NCI-H345 (cell line): Measurements from ENCODE around the gene ARMC9.
"Not testable (repeated sequence)": the region's sequence is repeated elsewhere in the genome, so short reads cannot be mapped to it uniquely, and the experiment has no call there.

Experiments
- DNase-seq: peaks from one replicate; lab custom pipeline; 2025; lab: John Stamatoyannopoulos, UW

Gene ARMC9

DNA sequence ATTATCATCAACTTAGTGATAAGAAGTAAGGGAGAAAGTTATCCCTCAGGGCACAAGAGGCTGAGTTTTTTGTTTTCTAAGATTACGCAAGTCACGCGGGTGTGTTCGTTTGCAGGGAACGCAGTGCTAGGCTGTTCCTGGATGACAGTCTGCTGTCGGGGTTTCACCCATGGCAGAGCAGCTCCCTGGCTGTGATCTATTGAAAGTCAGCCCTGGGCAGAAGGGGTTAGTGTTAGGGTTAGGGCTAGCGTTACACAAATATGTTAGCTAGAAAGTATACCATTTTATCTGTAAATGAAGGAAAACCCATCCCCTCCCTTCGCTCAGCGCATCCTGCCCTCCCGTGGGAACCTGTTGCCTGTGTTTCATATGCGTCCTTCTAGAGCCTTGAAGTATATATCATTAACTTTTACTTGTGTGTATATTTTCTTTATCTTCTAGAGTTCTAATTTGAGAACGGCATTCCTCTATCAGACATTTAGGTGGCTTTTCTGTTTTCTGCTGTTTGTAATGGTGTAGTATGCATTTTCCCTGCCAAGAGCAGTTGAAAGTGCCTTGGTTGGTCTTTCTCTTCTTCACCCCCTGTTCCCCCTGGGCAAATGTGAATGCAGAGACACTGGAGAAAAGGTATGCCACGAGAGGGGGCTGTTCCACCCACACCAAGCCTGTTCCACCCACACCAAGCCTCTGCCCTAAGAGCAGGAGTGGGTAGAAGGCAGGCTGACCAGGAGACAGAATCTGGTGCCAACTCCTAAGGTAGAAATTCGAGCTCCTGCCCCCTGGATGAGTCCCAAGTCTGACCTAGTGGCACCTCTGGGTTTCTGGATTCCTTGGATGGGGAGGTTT is 47.0 kb downstream of the ARMC9 start:
- DNase-seq: no peak

GRCh38 chr2:231246171-231246842 is 47.9 kb downstream of the ARMC9 start:
- DNase-seq: no peak

DNA sequence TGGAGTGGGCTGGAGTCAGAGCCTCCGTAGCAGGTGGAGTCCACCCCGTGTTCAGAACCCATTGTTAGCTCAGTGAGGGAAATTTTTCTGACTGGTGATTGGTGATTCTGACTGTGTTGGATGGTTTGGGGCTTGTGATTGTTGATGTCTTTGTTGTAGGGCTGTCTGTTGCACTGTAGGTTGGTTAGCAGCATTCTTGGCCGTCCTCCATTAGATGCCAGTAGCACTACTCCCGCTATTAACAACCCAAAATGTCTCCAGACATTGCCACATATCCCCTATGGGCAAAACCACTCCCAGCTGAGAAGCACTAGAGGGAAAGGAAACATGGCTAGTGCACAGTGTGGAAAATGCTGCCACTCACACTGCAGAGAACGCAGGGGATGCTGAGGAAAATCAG is 51.7 kb downstream of the ARMC9 start:
- DNase-seq: no peak

GRCh38 chr2:231250698-231251097 is 52.3 kb downstream of the ARMC9 start:
- no peak for DNase-seq

GRCh38 chr2:231253292-231253691 is 54.9 kb downstream of the ARMC9 start:
- DNase-seq: not testable (repeated sequence)

- no peak for DNase-seq
Measured at GRCh38 chr2:231256494-231256893, 58.1 kb downstream of the ARMC9 start.

DNA sequence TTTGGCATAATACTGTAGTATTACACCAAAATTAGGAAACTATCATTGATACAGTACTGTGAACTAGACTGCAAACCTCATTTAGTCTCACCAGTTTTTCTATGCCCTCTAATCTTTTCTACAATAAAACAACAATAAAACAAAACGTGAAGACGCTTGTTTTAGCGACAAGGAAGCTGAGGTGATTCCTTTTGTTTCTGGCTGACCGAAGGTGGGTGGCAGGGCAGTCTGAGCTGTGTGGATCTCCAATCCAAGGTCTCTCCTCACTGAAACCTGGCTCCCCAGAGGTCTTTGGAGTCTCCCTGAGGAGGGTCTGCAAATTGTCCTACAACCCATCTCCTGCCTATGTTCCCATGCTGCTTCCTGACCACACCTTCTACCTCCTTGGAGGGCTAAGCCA is 59.3 kb downstream of the ARMC9 start:
- no peak for DNase-seq

DNA sequence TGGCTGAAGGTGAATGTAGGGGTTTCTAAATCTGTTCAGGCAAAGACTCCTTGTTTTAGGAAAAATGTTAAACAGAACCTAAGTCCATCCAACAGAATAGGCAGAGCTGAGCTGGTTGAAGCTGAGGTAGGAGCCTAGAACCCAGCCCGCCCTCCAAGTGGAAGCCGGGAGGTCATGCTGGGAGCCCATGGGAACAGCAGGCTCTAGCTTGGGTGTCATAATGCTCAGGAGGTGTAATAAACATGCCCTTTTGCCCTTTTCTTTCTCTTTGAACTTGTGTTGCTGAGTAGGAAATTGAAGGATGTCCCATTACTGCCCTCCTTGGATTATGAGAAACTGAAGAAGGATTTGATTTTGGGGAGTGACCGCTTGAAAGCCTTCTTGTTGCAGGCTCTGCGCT is 60.3 kb downstream of the ARMC9 start:
- DNase-seq: no peak

DNA sequence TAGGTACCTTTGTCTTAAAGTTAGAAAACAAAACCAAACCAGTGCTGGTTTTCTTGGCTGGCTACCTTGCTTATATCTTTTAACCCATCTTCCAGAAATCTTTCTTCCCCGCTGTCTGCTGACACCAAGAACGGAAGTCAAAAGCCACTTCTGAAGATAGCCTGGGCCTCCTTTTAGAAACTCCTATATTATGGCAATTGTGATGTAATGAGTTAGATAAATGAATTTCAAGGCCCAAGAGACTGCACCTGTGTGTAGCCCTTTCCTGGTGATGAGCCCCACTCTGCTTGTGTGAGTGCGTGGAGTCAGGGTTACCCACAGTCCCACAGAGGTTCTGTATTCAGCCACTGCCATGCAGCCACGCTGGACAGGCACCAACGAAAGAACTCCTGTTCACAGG is 60.7 kb downstream of the ARMC9 start:
- DNase-seq: no peak

DNA sequence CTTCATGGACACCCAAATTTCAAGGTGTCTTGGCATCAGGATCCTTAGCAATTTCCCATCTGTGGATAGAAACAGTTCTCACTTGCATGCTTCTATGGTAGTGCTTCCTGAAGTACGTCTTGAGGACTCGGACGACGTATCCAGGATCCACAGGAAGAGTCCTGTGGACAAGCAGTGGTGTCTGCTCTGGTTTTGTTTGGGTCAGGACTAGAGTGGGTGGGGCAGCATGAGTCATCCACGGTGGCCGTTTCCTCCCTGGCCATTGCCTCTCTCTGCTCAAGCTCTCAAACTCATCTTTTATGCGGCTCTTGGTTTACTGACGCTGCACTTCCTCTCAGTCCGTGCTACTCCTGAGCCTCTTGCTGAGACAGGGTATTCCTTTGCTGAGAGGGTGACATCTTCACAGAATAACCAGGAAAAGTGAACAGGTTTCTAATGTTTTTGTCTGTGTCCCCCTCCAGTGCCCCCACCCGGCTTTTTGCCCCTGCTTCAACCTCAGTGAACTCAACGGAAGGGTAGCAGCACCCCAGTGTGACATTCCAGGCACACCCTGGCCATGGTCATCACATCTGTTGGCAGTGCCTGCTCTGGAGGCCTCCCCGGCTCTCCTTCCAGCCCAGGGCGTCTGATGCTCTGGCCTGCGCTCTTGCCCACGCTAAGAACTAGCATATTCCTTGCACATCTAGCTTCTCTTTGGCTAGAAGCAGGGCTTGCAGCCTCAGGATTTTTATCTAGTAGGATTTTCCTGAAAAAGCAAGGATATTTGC is 62.2 kb downstream of the ARMC9 start:
- DNase-seq: no peak

DNA sequence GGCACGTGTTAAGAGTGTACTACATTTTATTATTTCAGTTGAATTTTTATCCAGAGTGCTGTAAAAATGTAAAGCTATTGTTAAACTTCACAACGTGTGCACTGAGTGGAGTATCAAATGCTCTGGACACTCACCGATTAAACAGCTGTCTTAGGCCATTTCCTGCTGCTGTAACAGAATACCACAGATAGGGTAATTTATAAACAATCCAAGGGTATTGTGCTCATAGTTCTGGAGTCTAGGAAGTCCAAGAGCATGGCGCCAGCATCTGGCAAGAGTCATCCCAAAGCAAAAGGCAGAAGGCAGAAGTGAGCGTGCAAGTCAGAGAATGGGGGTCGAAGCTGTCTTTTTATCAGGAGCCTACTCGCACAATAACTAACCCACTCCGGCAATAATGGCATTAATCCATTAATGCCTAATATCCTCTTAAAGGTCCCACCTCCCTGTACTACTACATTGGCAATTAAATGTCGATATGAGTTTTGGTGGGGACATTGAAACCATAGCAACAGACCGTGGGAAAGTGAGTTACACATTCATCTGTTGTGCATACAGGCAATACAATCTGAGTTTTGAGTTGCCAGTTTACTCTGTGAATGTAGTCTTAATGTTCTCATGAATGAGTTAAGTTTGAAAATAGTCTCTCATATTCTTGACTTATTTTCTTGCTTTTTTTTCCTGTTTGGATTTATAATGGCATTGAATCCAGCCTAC is 64.8 kb downstream of the ARMC9 start:
- DNase-seq: no peak

- no peak for DNase-seq
Measured at GRCh38 chr2:231270221-231271114, 72.0 kb downstream of the ARMC9 start.

DNA sequence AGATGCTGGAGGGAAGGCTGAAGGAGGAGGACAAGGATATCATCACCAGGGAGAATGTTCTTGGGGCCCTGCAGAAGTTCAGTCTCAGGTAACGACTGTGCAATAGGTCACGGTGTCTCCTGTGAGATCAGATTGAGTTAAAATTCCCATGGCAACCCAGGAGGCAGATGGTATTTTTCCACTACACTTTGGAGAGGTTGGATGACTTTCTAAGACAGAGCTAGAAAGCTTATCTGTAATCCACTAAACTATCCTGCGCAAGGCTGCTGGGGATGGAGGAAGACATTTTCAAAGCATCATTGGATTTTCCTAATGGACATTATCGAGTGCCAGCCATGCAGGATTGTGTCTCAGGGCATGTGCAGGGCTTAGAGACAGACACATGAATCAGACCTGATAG is 74.6 kb downstream of the ARMC9 start:
- no peak for DNase-seq

- no peak for DNase-seq
Measured at GRCh38 chr2:231276987-231277386, 78.6 kb downstream of the ARMC9 start.

DNA sequence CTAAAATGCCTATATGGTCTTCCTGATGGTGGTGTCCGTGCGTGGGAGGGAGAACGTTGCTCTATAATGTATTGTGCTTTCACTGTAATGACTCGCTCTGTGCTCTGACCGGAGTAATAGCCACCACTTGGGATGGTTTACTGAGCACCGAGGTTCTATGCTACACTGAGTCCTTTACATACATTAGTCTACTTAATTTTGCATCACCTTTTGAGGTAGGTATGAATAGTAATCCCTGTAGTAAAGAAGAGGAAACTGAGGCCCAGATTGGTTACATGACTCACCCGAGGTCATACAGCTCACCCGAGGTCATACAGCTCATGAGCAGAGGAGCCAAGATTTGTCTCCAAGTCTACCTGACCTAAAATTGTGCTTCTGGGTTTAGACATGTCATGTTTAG is 79.5 kb downstream of the ARMC9 start:
- no peak for DNase-seq

GRCh38 chr2:231278868-231279267 is 80.4 kb downstream of the ARMC9 start:
- no peak for DNase-seq

- DNase-seq: no peak
Measured at GRCh38 chr2:231280846-231281245, 82.4 kb downstream of the ARMC9 start.

DNA sequence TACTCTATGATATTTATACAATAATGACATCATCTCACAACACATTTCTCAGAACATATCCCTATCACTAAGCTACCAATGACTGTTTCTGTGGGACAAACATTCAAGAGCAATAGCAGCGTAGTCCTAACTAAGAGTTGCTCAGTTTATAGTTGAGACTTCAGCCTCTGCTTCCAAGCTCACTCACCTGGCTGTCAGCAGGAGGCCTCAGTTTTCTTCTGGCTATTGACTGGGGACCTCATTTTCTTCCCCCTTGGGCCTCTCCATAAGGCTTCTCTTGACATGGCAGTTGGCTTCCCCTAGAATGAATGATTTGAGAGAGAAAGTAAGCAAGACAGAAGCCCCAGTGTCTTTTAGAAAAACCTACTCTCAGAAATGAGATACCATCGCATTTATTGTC is 85.9 kb downstream of the ARMC9 start:
- no peak for DNase-seq

DNA sequence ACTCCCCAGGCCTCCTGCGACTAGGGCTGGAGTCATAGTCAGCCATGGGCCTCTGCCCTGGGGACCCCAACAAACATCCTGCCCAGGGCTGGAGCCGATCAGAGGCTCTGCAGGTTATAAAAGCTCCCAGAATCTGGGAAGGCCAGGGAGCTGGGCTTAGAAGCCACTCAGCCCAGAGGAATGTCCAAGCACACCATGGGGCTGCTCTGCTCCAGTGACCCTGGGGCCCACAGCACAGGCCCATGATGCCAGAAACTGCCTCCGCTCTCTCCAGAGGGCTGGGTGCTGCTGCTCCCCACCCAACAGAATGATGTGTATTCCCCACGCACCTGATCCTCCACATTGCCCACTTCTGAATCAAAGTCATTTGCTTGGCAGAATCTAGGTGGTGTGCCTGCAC is 88.5 kb downstream of the ARMC9 start:
- no peak for DNase-seq

GRCh38 chr2:231287696-231288095 is 89.3 kb downstream of the ARMC9 start:
- DNase-seq: no peak

DNA sequence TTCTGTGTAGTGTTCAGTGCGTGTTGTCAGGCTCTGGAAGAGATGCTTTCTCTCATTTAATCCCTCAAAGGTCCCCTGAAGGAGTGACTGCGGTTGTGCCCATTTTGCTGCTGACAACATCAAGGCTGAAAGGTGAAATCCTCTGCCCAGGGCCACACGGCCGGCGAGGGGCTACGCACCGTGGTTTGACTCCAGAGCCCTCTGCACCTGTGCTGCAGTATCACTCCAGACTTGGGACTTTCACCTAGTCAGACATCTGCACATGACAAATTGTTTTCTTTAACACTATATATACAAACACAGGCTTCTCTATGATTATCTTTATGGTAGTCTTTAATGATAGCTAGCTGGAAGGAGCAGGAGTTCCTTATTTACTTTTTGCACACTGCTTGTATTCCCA is 90.2 kb downstream of the ARMC9 start:
- no peak for DNase-seq
